Panc1 (cell line): ENCODE data around the gene DENND1B. TPM values are rescaled to one million over a fixed set of nuclear protein-coding genes. Genes with fewer than 3 reads are reported as not detected.

ENCODE experiments used
- ATAC-seq: fragments of 200-7000 bp; cut with Tn5 transposase; 2 replicates; pipeline ENCODE4 v1.9.1; 2020; ENCODE audit warnings: mild to moderate bottlenecking, moderate library complexity
- BruUV-seq: library from RNA; stranded (reverse); fragments of 400-500 nt; replicated peaks from 2 replicates; lab custom pipeline; 2021; lab: Mats Ljungman, UMichigan
- CTCF ChIA-PET: fragments of 300-600 bp; sonication (Branson Sonifier 250); formaldehyde crosslinking; loops from one replicate; lab custom pipeline; 2022; ENCODE audit warnings: antibody characterized with exemption; lab: Charles Lee
- POLR2A ChIA-PET: fragments of 300-600 bp; sonication (Branson Sonifier 250); formaldehyde crosslinking; loops from one replicate; lab custom pipeline; 2022; ENCODE audit warnings: antibody characterized with exemption; lab: Charles Lee
- DNase-seq: peaks from one replicate; pipeline ENCODE4 v3.0.0-alpha.2; 2010; ENCODE audit warnings: low read depth, low spot score
- H3K27ac ChIP-seq: 2 replicates; pipeline ENCODE4 v1.5.1; 2011; ENCODE audit warnings: mild to moderate bottlenecking, low read length, inconsistent platforms
- H3K27me3 ChIP-seq: fragments of 200-500 bp; sonication (Bioruptor generic); 2 replicates; pipeline ENCODE4 v1.6.0; 2014; ENCODE audit warnings: low read length, inconsistent platforms; ENCODE audit not compliant: control insufficient read depth, insufficient read depth
- H3K36me3 ChIP-seq: fragments of 200-500 bp; sonication (Bioruptor generic); 2 replicates; pipeline ENCODE4 v1.5.1; 2014; ENCODE audit warnings: inconsistent platforms, mild to moderate bottlenecking, low read length, moderate library complexity; ENCODE audit not compliant: control insufficient read depth, insufficient read depth
- H3K4me1 ChIP-seq: 2 replicates; pipeline ENCODE4 v1.5.1; 2011; ENCODE audit warnings: inconsistent platforms, mild to moderate bottlenecking, low read length, moderate library complexity; ENCODE audit not compliant: control insufficient read depth, insufficient read depth
- H3K4me3 ChIP-seq, 2 experiments: 2 replicates each; pipeline ENCODE4 v1.5.1; 2011 to 2012; ENCODE audit warnings: low read depth in 2 of 2, low read length in 2 of 2, mild to moderate bottlenecking in 2 of 2, inconsistent platforms in 1 of 2, moderate library complexity in 1 of 2
- H3K9me3 ChIP-seq: fragments of 200-500 bp; sonication (Bioruptor generic); 2 replicates; pipeline ENCODE4 v1.5.1; 2014; ENCODE audit warnings: low read depth, mild to moderate bottlenecking, inconsistent platforms, low read length, moderate library complexity; ENCODE audit not compliant: control insufficient read depth, insufficient read depth
- CTCF ChIP-seq: fragments of 450-650 bp; IDR thresholded peaks from 2 replicates; pipeline ENCODE4 v1.5.1; 2017; ENCODE audit warnings: mild to moderate bottlenecking
- POLR2AphosphoS5 ChIP-seq: IDR thresholded peaks from 2 replicates; pipeline ENCODE4 v1.6.1; 2012; ENCODE audit warnings: mild to moderate bottlenecking, low read depth, low read length, moderate library complexity
- REST ChIP-seq, 2 experiments: IDR thresholded peaks; 2 replicates each; pipeline ENCODE4 v1.6.1; 2011 to 2012; ENCODE audit warnings: low read depth in 2 of 2, control low read depth in 1 of 2, low read length in 1 of 2, mild to moderate bottlenecking in 1 of 2, moderate library complexity in 1 of 2; ENCODE audit not compliant: insufficient read depth in 1 of 2
- SIN3A ChIP-seq: IDR thresholded peaks from 2 replicates; pipeline ENCODE4 v1.6.1; 2012; ENCODE audit warnings: low read depth, mild to moderate bottlenecking, low read length, moderate library complexity, borderline replicate concordance; ENCODE audit not compliant: insufficient read depth
- TCF7L2 ChIP-seq: IDR thresholded peaks from 2 replicates; pipeline ENCODE4 v1.6.1; 2011; ENCODE audit warnings: mild to moderate bottlenecking, low read depth, low read length, inconsistent platforms
- in situ Hi-C: cut with HindIII; loops from 2 replicates; pipeline ENCODE4 v1.10.0; 2016; ENCODE audit warnings: low sequenced_read_pairs, low pct_unique_long_range_greater_than_20kb
- intact Hi-C: fragments of 100-400 bp; cut with micrococcal nuclease; formaldehyde crosslinking; loops from one replicate; pipeline ENCODE4 v1.10.0; 2022; ENCODE audit not compliant: unreplicated experiment
- total RNA-seq: library from RNA; stranded (reverse); gene quantifications from one replicate; pipeline ENCODE4 v1.2.1, GENCODE V29; 2021; ENCODE audit not compliant: unreplicated experiment

DENND1B gene
- total RNA-seq, 1 experiment from 2014 or later: 7.7 TPM

GRCh38 chr1:197813741-197814140 is 38.5 kb upstream of the DENND1B start:
- H3K4me3 ChIP-seq: no peak overlapping the region
- ATAC-seq: no peak
- DNase-seq: no peak
- ChIA-PET CTCF (no interaction called here), POLR2A (no interaction called here)
- no peaks in the 10 kb centered on the region for H3K4me1 ChIP-seq
- no peak overlapping the region for H3K27ac ChIP-seq
- no TSS peak for BruUV-seq
- H3K9me3 ChIP-seq: no peaks in the 10 kb centered on the region
- in situ Hi-C loops (no loop called here), intact Hi-C loops (no loop called here)
- no peak for TF ChIP-seq SIN3A
- TF ChIP-seq REST (IDR thresholded peaks at IDR 0.05; ENCODE audit: insufficient read depth in 1 of 2, low read depth in 2 of 2, low read length in 1 of 2): no peak
- no peak for TF ChIP-seq POLR2AphosphoS5
- TF ChIP-seq CTCF: no peak
- no peak for TF ChIP-seq TCF7L2
- H3K27me3 ChIP-seq: no peaks in the 10 kb centered on the region; the same call in 1 of the 2 replicates
- no peaks in the 10 kb centered on the region for H3K36me3 ChIP-seq

GRCh38 chr1:197811769-197812168 is 36.5 kb upstream of the DENND1B start:
- Histone ChIP-seq H3K4me3 (no peak overlapping the region), H3K36me3 (no peaks in the 10 kb centered on the region), H3K9me3 (no peaks in the 10 kb centered on the region), H3K27me3 (no peaks in the 10 kb centered on the region; the same call in 1 of the 2 replicates), H3K4me1 (no peaks in the 10 kb centered on the region), H3K27ac (no peak overlapping the region)
- BruUV-seq: no TSS peak
- no peak for TF ChIP-seq POLR2AphosphoS5
- TF ChIP-seq TCF7L2: no peak
- TF ChIP-seq CTCF: no peak
- no peak for TF ChIP-seq REST (IDR thresholded peaks at IDR 0.05; ENCODE audit: insufficient read depth in 1 of 2, low read depth in 2 of 2, low read length in 1 of 2)
- no peak for TF ChIP-seq SIN3A
- DNase-seq: no peak
- ChIA-PET POLR2A (no interaction called here), CTCF (no interaction called here)
- ATAC-seq: no peak
- in situ Hi-C loops (no loop called here), intact Hi-C loops (no loop called here)
